ENCODE measurements around the gene PFDN1.
A peak's percentile ranks its signal among the peaks of the same experiment; 100 is the strongest.

PFDN1 gene

GRCh38 chr5:140327589-140327988 is 24.7 kb upstream of the PFDN1 start:
- Histone ChIP-seq H3K4me3 (ENCODE audit: low read depth, low read length) (no peak overlapping the region), H3K4me1 (ENCODE audit: control insufficient read depth, insufficient read depth, low read length) (peaks cover 24% of the 10 kb centered on the region; the same call in 1 of the 2 replicates), H3K27ac (ENCODE audit: low read depth, low read length) (no peak overlapping the region), H3K9ac (ENCODE audit: low read length) (no peak overlapping the region), H3K27me3 (ENCODE audit: control insufficient read depth, insufficient read depth, low read length) (no peaks in the 10 kb centered on the region), H3K36me3 (ENCODE audit: control insufficient read depth, insufficient read depth, low read length) (no peaks in the 10 kb centered on the region), H3K9me3 (ENCODE audit: control insufficient read depth, insufficient read depth, low read depth, low read length) (no peaks in the 10 kb centered on the region)

GRCh38 chr5:140325486-140325885 is 22.6 kb upstream of the PFDN1 start:
- Histone ChIP-seq H3K4me1 (ENCODE audit: control insufficient read depth, insufficient read depth, low read length) (peaks cover 24% of the 10 kb centered on the region; the same call in 1 of the 2 replicates), H3K36me3 (ENCODE audit: control insufficient read depth, insufficient read depth, low read length) (no peaks in the 10 kb centered on the region), H3K27ac (ENCODE audit: low read depth, low read length) (no peak overlapping the region), H3K4me3 (ENCODE audit: low read depth, low read length) (no peak overlapping the region), H3K27me3 (ENCODE audit: control insufficient read depth, insufficient read depth, low read length) (no peaks in the 10 kb centered on the region), H3K9me3 (ENCODE audit: control insufficient read depth, insufficient read depth, low read depth, low read length) (no peaks in the 10 kb centered on the region), H3K9ac (ENCODE audit: low read length) (no peak overlapping the region)

GRCh38 chr5:140324617-140325241 is 21.8 kb upstream of the PFDN1 start:
- H3K27ac ChIP-seq (ENCODE audit: low read depth, low read length): no peak overlapping the region
- no peaks in the 10 kb centered on the region for H3K9me3 ChIP-seq (ENCODE audit: control insufficient read depth, insufficient read depth, low read depth, low read length)
- H3K4me1 ChIP-seq (ENCODE audit: control insufficient read depth, insufficient read depth, low read length): peaks cover 24% of the 10 kb centered on the region; the same call in 1 of the 2 replicates
- H3K9ac ChIP-seq (ENCODE audit: low read length): no peak overlapping the region
- no peaks in the 10 kb centered on the region for H3K36me3 ChIP-seq (ENCODE audit: control insufficient read depth, insufficient read depth, low read length)
- H3K4me3 ChIP-seq (ENCODE audit: low read depth, low read length): no peak overlapping the region
- no peaks in the 10 kb centered on the region for H3K27me3 ChIP-seq (ENCODE audit: control insufficient read depth, insufficient read depth, low read length)

GRCh38 chr5:140324041-140324600 is 21.2 kb upstream of the PFDN1 start:
- Histone ChIP-seq H3K27me3 (ENCODE audit: control insufficient read depth, insufficient read depth, low read length) (no peaks in the 10 kb centered on the region), H3K27ac (ENCODE audit: low read depth, low read length) (no peak overlapping the region), H3K4me3 (ENCODE audit: low read depth, low read length) (no peak overlapping the region), H3K9ac (ENCODE audit: low read length) (no peak overlapping the region), H3K4me1 (ENCODE audit: control insufficient read depth, insufficient read depth, low read length) (peaks cover 24% of the 10 kb centered on the region; the same call in 1 of the 2 replicates), H3K36me3 (ENCODE audit: control insufficient read depth, insufficient read depth, low read length) (no peaks in the 10 kb centered on the region), H3K9me3 (ENCODE audit: control insufficient read depth, insufficient read depth, low read depth, low read length) (no peaks in the 10 kb centered on the region)

- H3K4me1 ChIP-seq (ENCODE audit: control insufficient read depth, insufficient read depth, low read length): peaks cover 21% of the 10 kb centered on the region; the same call in 1 of the 2 replicates
- no peak overlapping the region; the same call in 1 of the 2 replicates for H3K27ac ChIP-seq (ENCODE audit: low read depth, low read length)
- H3K9me3 ChIP-seq (ENCODE audit: control insufficient read depth, insufficient read depth, low read depth, low read length): no peaks in the 10 kb centered on the region
- H3K9ac ChIP-seq (ENCODE audit: low read length): peak overlapping the region; percentile 16
- H3K27me3 ChIP-seq (ENCODE audit: control insufficient read depth, insufficient read depth, low read length): no peaks in the 10 kb centered on the region
- no peaks in the 10 kb centered on the region for H3K36me3 ChIP-seq (ENCODE audit: control insufficient read depth, insufficient read depth, low read length)
- H3K4me3 ChIP-seq (ENCODE audit: low read depth, low read length): no peak overlapping the region
These were observed 20.1 kb upstream of the PFDN1 start for GRCh38 chr5:140322751-140323731.

GRCh38 chr5:140321796-140322195 is 18.9 kb upstream of the PFDN1 start:
- Histone ChIP-seq H3K4me3 (ENCODE audit: low read depth, low read length) (no peak overlapping the region), H3K4me1 (ENCODE audit: control insufficient read depth, insufficient read depth, low read length) (peaks cover 15% of the 10 kb centered on the region; the same call in 1 of the 2 replicates)

GRCh38 chr5:140319833-140320232 is 16.9 kb upstream of the PFDN1 start:
- Histone ChIP-seq H3K27ac (ENCODE audit: low read depth, low read length) (no peak overlapping the region), H3K4me1 (ENCODE audit: control insufficient read depth, insufficient read depth, low read length) (peaks cover 15% of the 10 kb centered on the region; the same call in 1 of the 2 replicates), H3K4me3 (ENCODE audit: low read depth, low read length) (no peak overlapping the region), H3K36me3 (ENCODE audit: control insufficient read depth, insufficient read depth, low read length) (no peaks in the 10 kb centered on the region), H3K9ac (ENCODE audit: low read length) (no peak overlapping the region), H3K27me3 (ENCODE audit: control insufficient read depth, insufficient read depth, low read length) (no peaks in the 10 kb centered on the region), H3K9me3 (ENCODE audit: control insufficient read depth, insufficient read depth, low read depth, low read length) (no peaks in the 10 kb centered on the region)

More at GRCh38 chr5:140321796-140322195, 18.9 kb upstream of the PFDN1 start:
- no peaks in the 10 kb centered on the region for H3K36me3 ChIP-seq (ENCODE audit: control insufficient read depth, insufficient read depth, low read length)
- no peaks in the 10 kb centered on the region for H3K9me3 ChIP-seq (ENCODE audit: control insufficient read depth, insufficient read depth, low read depth, low read length)
- no peak overlapping the region for H3K27ac ChIP-seq (ENCODE audit: low read depth, low read length)
- H3K9ac ChIP-seq (ENCODE audit: low read length): no peak overlapping the region
- no peaks in the 10 kb centered on the region for H3K27me3 ChIP-seq (ENCODE audit: control insufficient read depth, insufficient read depth, low read length)

GRCh38 chr5:140318792-140319191 is 15.9 kb upstream of the PFDN1 start:
- no peaks in the 10 kb centered on the region for H3K27me3 ChIP-seq (ENCODE audit: control insufficient read depth, insufficient read depth, low read length)
- H3K9ac ChIP-seq (ENCODE audit: low read length): no peak overlapping the region
- no peaks in the 10 kb centered on the region for H3K36me3 ChIP-seq (ENCODE audit: control insufficient read depth, insufficient read depth, low read length)
- H3K9me3 ChIP-seq (ENCODE audit: control insufficient read depth, insufficient read depth, low read depth, low read length): no peaks in the 10 kb centered on the region
- no peak overlapping the region for H3K27ac ChIP-seq (ENCODE audit: low read depth, low read length)
- no peak overlapping the region for H3K4me3 ChIP-seq (ENCODE audit: low read depth, low read length)
- H3K4me1 ChIP-seq (ENCODE audit: control insufficient read depth, insufficient read depth, low read length): peaks cover 10% of the 10 kb centered on the region; the same call in 1 of the 2 replicates

GRCh38 chr5:140317859-140318258 is 15.0 kb upstream of the PFDN1 start:
- H3K4me1 ChIP-seq (ENCODE audit: control insufficient read depth, insufficient read depth, low read length): peaks cover under 1% of the 10 kb centered on the region; the same call in 1 of the 2 replicates
- H3K27ac ChIP-seq (ENCODE audit: low read depth, low read length): no peak overlapping the region

GRCh38 chr5:140312791-140313189 is 9.9 kb upstream of the PFDN1 start:
- no peak overlapping the region for H3K27ac ChIP-seq (ENCODE audit: low read depth, low read length)
- no peak overlapping the region for H3K9ac ChIP-seq (ENCODE audit: low read length)

More at GRCh38 chr5:140317859-140318258, 15.0 kb upstream of the PFDN1 start:
- H3K27me3 ChIP-seq (ENCODE audit: control insufficient read depth, insufficient read depth, low read length): no peaks in the 10 kb centered on the region
- no peaks in the 10 kb centered on the region for H3K36me3 ChIP-seq (ENCODE audit: control insufficient read depth, insufficient read depth, low read length)
- H3K9ac ChIP-seq (ENCODE audit: low read length): no peak overlapping the region
- no peaks in the 10 kb centered on the region for H3K9me3 ChIP-seq (ENCODE audit: control insufficient read depth, insufficient read depth, low read depth, low read length)
- H3K4me3 ChIP-seq (ENCODE audit: low read depth, low read length): no peak overlapping the region

More at GRCh38 chr5:140312791-140313189, 9.9 kb upstream of the PFDN1 start:
- Histone ChIP-seq H3K4me3 (ENCODE audit: low read depth, low read length) (no peak overlapping the region), H3K4me1 (ENCODE audit: control insufficient read depth, insufficient read depth, low read length) (peaks cover 15% of the 10 kb centered on the region), H3K36me3 (ENCODE audit: control insufficient read depth, insufficient read depth, low read length) (no peaks in the 10 kb centered on the region), H3K27me3 (ENCODE audit: control insufficient read depth, insufficient read depth, low read length) (no peaks in the 10 kb centered on the region), H3K9me3 (ENCODE audit: control insufficient read depth, insufficient read depth, low read depth, low read length) (no peaks in the 10 kb centered on the region)

Data from HUES6 (cell line).